SU-DHL-6 (cell line): Measurements from ENCODE around the gene SPDYE3.
"Not testable (repeated sequence)": the region's sequence is repeated elsewhere in the genome, so short reads cannot be mapped to it uniquely, and the experiment has no call there.

Experiments
- H2AFZ ChIP-seq: fragments of 200-600 bp; sonication (generic); 2 replicates; pipeline ENCODE4 v1.6.1; 2014; ENCODE audit warnings: low read depth, mild to moderate bottlenecking, moderate library complexity, mixed read lengths, antibody characterized with exemption, low read length; ENCODE audit not compliant: severe bottlenecking
- H3F3A ChIP-seq: fragments of 200-600 bp; shearing (Covaris generic); 2 replicates; pipeline ENCODE4 v1.6.0; 2016; ENCODE audit warnings: antibody characterized with exemption, mild to moderate bottlenecking; ENCODE audit not compliant: insufficient read depth
- H3K27ac ChIP-seq: fragments of 200-600 bp; sonication (generic); 2 replicates; pipeline ENCODE4 v1.5.1; 2016; ENCODE audit warnings: low read depth, mild to moderate bottlenecking, low read length, moderate library complexity, mixed read lengths
- H3K27me3 ChIP-seq: fragments of 200-600 bp; sonication (generic), shearing (Covaris generic); 2 replicates; pipeline ENCODE4 v1.6.0; 2014; ENCODE audit warnings: mild to moderate bottlenecking, low read length
- H3K36me3 ChIP-seq: fragments of 200-600 bp; sonication (generic); 2 replicates; pipeline ENCODE4 v1.6.1; 2014; ENCODE audit warnings: mild to moderate bottlenecking, low read length, mixed read lengths
- H3K4me2 ChIP-seq: fragments of 300-600, 200-600 bp; shearing (Covaris generic), sonication (generic); 2 replicates; pipeline ENCODE4 v1.6.0; 2014; ENCODE audit warnings: low read length, low read depth, mild to moderate bottlenecking; ENCODE audit not compliant: poor library complexity, severe bottlenecking
- H3K4me3 ChIP-seq: fragments of 200-600 bp; sonication (generic); 2 replicates; pipeline ENCODE4 v1.5.1; 2014; ENCODE audit warnings: antibody characterized with exemption, low read length, mild to moderate bottlenecking, mixed read lengths; ENCODE audit not compliant: insufficient read depth, poor library complexity, severe bottlenecking
- H3K79me2 ChIP-seq: fragments of 200-600 bp; sonication (generic); 2 replicates; pipeline ENCODE4 v1.6.1; 2014; ENCODE audit warnings: mild to moderate bottlenecking, low read length, moderate library complexity; ENCODE audit not compliant: insufficient read depth
- H3K9ac ChIP-seq: fragments of 200-600 bp; sonication (generic); 2 replicates; pipeline ENCODE4 v1.7.0; 2014; ENCODE audit warnings: mild to moderate bottlenecking, low read length
- H3K9me2 ChIP-seq: fragments of 200-600 bp; sonication (generic); replicated peaks from 2 replicates; pipeline ENCODE4 v1.6.1; 2014; ENCODE audit warnings: low read length; ENCODE audit not compliant: insufficient read depth
- H3K9me3 ChIP-seq: fragments of 200-600 bp; sonication (generic); 2 replicates; pipeline ENCODE4 v1.6.1; 2014; ENCODE audit warnings: low read length, mixed read lengths; ENCODE audit not compliant: insufficient read depth
- H4K20me1 ChIP-seq: fragments of 200-600 bp; sonication (generic); 2 replicates; pipeline ENCODE4 v1.6.1; 2014; ENCODE audit warnings: low read depth, mild to moderate bottlenecking, antibody characterized with exemption, low read length, moderate library complexity, mixed read lengths
- CTCF ChIP-seq: fragments of 200-600 bp; sonication (generic); IDR thresholded peaks from one replicate; pipeline ENCODE4 v1.5.1; 2017; ENCODE audit warnings: antibody characterized with exemption, mild to moderate bottlenecking, low read length, moderate library complexity; ENCODE audit not compliant: insufficient read depth, poor library complexity, severe bottlenecking
- EZH2phosphoT487 ChIP-seq: fragments of 200-600 bp; sonication (generic), shearing (Covaris generic); conservative IDR thresholded peaks from 2 replicates; pipeline ENCODE4 v1.6.1; 2018; ENCODE audit warnings: mild to moderate bottlenecking, antibody characterized with exemption, low read length, moderate library complexity, mixed read lengths

The SPDYE3 gene

GRCh38 chr7:100266576-100267354 is 40.7 kb upstream of the SPDYE3 start:
- no peak overlapping the region for H3K9ac ChIP-seq
- TF ChIP-seq EZH2phosphoT487 (no peak), CTCF (no peak)
- H2AFZ ChIP-seq: no peak overlapping the region
- H3K9me3 ChIP-seq: no peaks in the 10 kb centered on the region
- no peak overlapping the region for H3K27ac ChIP-seq
- H3K79me2 ChIP-seq: no peaks in the 10 kb centered on the region
- H3K9me2 ChIP-seq: no peaks in the 10 kb centered on the region
- H3K36me3 ChIP-seq: no peaks in the 10 kb centered on the region
- no peaks in the 10 kb centered on the region for H3F3A ChIP-seq
- no peaks in the 10 kb centered on the region for H4K20me1 ChIP-seq
- H3K27me3 ChIP-seq: no peaks in the 10 kb centered on the region
- no peak overlapping the region for H3K4me3 ChIP-seq
- no peak overlapping the region for H3K4me2 ChIP-seq

GRCh38 chr7:100267648-100268047 is 39.9 kb upstream of the SPDYE3 start:
- TF ChIP-seq CTCF (no peak), EZH2phosphoT487 (no peak)
- Histone ChIP-seq H3K4me3 (no peak overlapping the region), H3K79me2 (no peaks in the 10 kb centered on the region), H3K9ac (no peak overlapping the region), H3K27ac (no peak overlapping the region), H3K9me2 (no peaks in the 10 kb centered on the region), H3K36me3 (no peaks in the 10 kb centered on the region), H3K4me2 (no peak overlapping the region), H3F3A (no peaks in the 10 kb centered on the region), H3K27me3 (no peaks in the 10 kb centered on the region), H2AFZ (no peak overlapping the region), H3K9me3 (no peaks in the 10 kb centered on the region), H4K20me1 (no peaks in the 10 kb centered on the region)

- H3K27me3 ChIP-seq, H3K79me2 ChIP-seq, H3K9me2 ChIP-seq, H3K9ac ChIP-seq, H3K4me3 ChIP-seq, H3K4me2 ChIP-seq, H3F3A ChIP-seq, H4K20me1 ChIP-seq, H3K27ac ChIP-seq, H3K9me3 ChIP-seq, H2AFZ ChIP-seq, H3K36me3 ChIP-seq: not testable (repeated sequence)
These were observed 38.6 kb upstream of the SPDYE3 start for GRCh38 chr7:100268882-100269281.

- not testable (repeated sequence) for H2AFZ ChIP-seq, H3F3A ChIP-seq, H3K9ac ChIP-seq, H3K27ac ChIP-seq, H3K27me3 ChIP-seq, H3K36me3 ChIP-seq, H3K4me3 ChIP-seq, H3K4me2 ChIP-seq, H3K79me2 ChIP-seq, H4K20me1 ChIP-seq, H3K9me3 ChIP-seq, H3K9me2 ChIP-seq
These were observed 38.0 kb upstream of the SPDYE3 start for GRCh38 chr7:100269306-100270045.

GRCh38 chr7:100270046-100270918 is 37.2 kb upstream of the SPDYE3 start:
- H3K79me2 ChIP-seq, H3K4me3 ChIP-seq, H3F3A ChIP-seq, H3K27me3 ChIP-seq, H3K9me3 ChIP-seq, H2AFZ ChIP-seq, H3K36me3 ChIP-seq, H4K20me1 ChIP-seq, H3K27ac ChIP-seq, H3K9me2 ChIP-seq: not testable (repeated sequence)
- Histone ChIP-seq H3K9ac (0 out of 2 replicates have a peak overlapping the region, but pooled peaks have one; percentile 57), H3K4me2 (peak overlapping the region; percentile 66)
